Measurements from ENCODE around the gene CTCF.

CTCF gene

GRCh38 chr16:67605641-67606040 is 43.3 kb downstream of the CTCF start:
- no peak for DNase-seq (ENCODE audit: low read depth)

GRCh38 chr16:67606632-67607031 is 44.3 kb downstream of the CTCF start:
- no peak for DNase-seq (ENCODE audit: low read depth)

- DNase-seq (ENCODE audit: low read depth): no peak
These were observed 46.0 kb downstream of the CTCF start for GRCh38 chr16:67608364-67608763.

GRCh38 chr16:67613808-67614207 is 51.5 kb downstream of the CTCF start:
- no peak for DNase-seq (ENCODE audit: low read depth)

GRCh38 chr16:67628216-67628615 is 65.9 kb downstream of the CTCF start:
- no peak for DNase-seq (ENCODE audit: low read depth)

- DNase-seq (ENCODE audit: low read depth): no peak
These were observed 70.3 kb downstream of the CTCF start for GRCh38 chr16:67632415-67633172.

GRCh38 chr16:67636713-67637112 is 74.4 kb downstream of the CTCF start:
- no peak for DNase-seq (ENCODE audit: low read depth)

GRCh38 chr16:67637625-67638024 is 75.3 kb downstream of the CTCF start:
- DNase-seq (ENCODE audit: low read depth): no peak

GRCh38 chr16:67641779-67642708 is 79.7 kb downstream of the CTCF start:
- DNase-seq (ENCODE audit: low read depth): no peak

GRCh38 chr16:67644038-67644437 is 81.7 kb downstream of the CTCF start:
- DNase-seq (ENCODE audit: low read depth): no peak

- no peak for DNase-seq (ENCODE audit: low read depth)
These were observed 83.2 kb downstream of the CTCF start for GRCh38 chr16:67645397-67646121.

GRCh38 chr16:67647111-67647651 is 84.9 kb downstream of the CTCF start:
- no peak for DNase-seq (ENCODE audit: low read depth)

GRCh38 chr16:67647681-67648080 is 85.4 kb downstream of the CTCF start:
- DNase-seq (ENCODE audit: low read depth): no peak

GRCh38 chr16:67648088-67648763 is 85.9 kb downstream of the CTCF start:
- no peak for DNase-seq (ENCODE audit: low read depth)

GRCh38 chr16:67648764-67649407 is 86.6 kb downstream of the CTCF start:
- no peak for DNase-seq (ENCODE audit: low read depth)

- DNase-seq (ENCODE audit: low read depth): no peak
These were observed 87.2 kb downstream of the CTCF start for GRCh38 chr16:67649494-67649931.

GRCh38 chr16:67650023-67650422 is 87.7 kb downstream of the CTCF start:
- DNase-seq (ENCODE audit: low read depth): no peak

GRCh38 chr16:67651039-67651438 is 88.7 kb downstream of the CTCF start:
- DNase-seq (ENCODE audit: low read depth): no peak

GRCh38 chr16:67651847-67652246 is 89.5 kb downstream of the CTCF start:
- DNase-seq (ENCODE audit: low read depth): no peak

- DNase-seq (ENCODE audit: low read depth): no peak
These were observed 90.3 kb downstream of the CTCF start for GRCh38 chr16:67652578-67653127.
